22Rv1 (cell line): ENCODE measurements around the gene IGSF21.

ENCODE experiments used
- ZFX ChIP-seq: fragments of 450-650 bp; IDR thresholded peaks from 2 replicates; pipeline ENCODE4 v1.6.1; 2017; ENCODE audit warnings: antibody characterized with exemption, borderline replicate concordance
- TF ChIP-seq, protein P1 (sequence below): fragments of 450-650 bp; IDR thresholded peaks from 2 replicates; pipeline ENCODE4 v1.5.1; 2017; ENCODE audit warnings: mild to moderate bottlenecking

DNA sequence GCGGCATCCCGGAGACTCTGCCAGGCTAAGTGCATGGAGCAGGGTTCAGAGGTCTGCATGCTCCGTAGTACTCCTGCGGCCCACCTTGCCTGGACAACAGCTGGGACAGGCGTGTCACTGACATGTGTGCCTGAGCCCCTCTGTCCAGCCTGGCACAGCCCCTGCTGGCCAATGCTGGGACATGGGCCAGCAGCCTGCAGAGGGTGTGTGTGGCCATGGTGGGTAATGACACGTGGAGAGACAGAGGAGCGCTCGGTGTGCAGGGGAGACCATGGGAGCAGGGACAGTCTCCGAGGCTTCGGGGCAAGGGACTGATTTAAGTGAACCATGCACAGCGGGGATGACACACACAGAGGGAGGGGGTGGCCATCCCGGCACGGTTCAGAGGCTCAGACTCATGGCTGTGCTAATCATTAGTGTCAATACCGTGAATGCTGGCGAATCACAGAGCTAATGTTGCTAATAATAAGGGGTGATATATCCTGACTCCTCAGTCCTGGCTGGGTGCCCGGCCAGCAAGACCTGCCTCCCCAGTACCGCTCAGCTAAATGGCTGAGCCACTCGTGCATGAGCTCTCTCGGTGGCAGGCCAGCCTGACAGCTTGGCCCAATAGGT lies 41.5 kb downstream of the IGSF21 start:
- TF ChIP-seq, protein P1, sequence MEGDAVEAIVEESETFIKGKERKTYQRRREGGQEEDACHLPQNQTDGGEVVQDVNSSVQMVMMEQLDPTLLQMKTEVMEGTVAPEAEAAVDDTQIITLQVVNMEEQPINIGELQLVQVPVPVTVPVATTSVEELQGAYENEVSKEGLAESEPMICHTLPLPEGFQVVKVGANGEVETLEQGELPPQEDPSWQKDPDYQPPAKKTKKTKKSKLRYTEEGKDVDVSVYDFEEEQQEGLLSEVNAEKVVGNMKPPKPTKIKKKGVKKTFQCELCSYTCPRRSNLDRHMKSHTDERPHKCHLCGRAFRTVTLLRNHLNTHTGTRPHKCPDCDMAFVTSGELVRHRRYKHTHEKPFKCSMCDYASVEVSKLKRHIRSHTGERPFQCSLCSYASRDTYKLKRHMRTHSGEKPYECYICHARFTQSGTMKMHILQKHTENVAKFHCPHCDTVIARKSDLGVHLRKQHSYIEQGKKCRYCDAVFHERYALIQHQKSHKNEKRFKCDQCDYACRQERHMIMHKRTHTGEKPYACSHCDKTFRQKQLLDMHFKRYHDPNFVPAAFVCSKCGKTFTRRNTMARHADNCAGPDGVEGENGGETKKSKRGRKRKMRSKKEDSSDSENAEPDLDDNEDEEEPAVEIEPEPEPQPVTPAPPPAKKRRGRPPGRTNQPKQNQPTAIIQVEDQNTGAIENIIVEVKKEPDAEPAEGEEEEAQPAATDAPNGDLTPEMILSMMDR: no peak
- TF ChIP-seq ZFX: no peak
